ENCODE data around the gene ZNF519. TPM values are rescaled to one million over a fixed set of nuclear protein-coding genes. Genes with fewer than 3 reads are reported as not detected.

The ZNF519 gene
- total RNA-seq, 1 donor from 2014 or later, result 5.2 TPM

DNA sequence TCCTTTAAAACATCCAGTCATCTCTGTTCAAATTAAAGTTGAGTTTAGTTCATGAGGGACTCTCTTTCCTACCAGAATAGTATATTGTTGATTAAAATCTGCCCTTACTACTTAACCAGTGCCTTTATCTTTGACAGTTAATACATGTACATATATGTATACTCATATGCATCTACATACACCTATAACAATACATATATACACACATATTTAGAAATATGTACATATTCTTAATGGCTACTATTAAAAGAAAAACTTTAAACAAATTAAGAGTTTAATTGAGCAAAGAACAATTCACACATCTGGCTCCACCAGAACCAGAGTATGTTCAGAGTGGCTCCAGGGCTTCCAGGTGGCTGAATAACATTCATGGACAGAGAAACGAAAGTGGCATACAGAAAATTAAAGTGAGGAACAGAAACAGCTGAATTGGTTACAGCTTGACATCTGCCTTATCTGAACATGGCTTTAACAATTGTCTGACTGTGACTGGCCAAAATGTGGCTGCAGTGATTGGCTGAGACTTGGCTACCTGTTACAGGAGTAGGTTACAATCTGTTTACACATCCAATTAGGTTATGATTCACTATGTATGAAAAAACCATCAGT lies 38.8 kb downstream of the ZNF519 start:
- Mint-ChIP-seq H3K4me1 (ENCODE audit: unreplicated experiment) (no peaks in the 10 kb centered on the region), H3K9me3 (ENCODE audit: unreplicated experiment) (peaks cover 9% of the 10 kb centered on the region)

DNA sequence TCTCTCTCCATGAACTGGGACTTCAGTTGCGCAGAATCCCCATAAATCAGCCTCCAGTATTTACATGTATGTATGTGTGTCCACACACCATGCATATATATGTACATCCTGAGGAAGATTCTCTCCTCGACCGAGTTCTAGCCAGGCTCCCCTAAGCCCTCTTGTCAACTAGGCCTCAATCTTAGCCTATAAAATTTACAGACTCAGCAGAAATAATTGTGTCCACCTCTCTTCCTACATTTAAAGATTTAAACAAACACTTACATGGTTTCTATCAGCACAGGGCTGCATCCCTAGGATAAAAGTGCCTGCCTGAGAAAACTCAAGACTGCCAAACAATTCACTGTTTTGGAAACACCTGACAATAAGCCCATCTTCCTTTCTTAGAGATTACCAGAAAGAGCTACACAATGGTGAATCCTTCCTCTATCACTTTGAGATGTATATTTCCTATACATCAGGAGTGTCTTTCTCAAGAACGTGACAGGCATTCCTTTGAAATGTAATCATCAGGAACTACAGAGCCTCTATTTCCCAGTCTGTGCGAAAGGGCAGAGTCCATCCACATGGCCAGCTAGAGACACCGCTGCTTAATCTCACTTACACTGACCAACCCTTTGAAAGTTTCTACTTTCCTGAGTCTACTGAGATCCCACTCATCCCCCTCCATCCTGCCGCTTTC lies 39.5 kb downstream of the ZNF519 start:
- peaks cover 4% of the 10 kb centered on the region for H3K36me3 Mint-ChIP-seq (ENCODE audit: unreplicated experiment)

More for the DNA sequence above, 38.8 kb downstream of the ZNF519 start:
- Mint-ChIP-seq H3K27ac (ENCODE audit: unreplicated experiment) (no peak overlapping the region), H3K4me3 (ENCODE audit: unreplicated experiment) (no peak overlapping the region), H3K27me3 (ENCODE audit: unreplicated experiment) (no peaks in the 10 kb centered on the region), H3K36me3 (ENCODE audit: unreplicated experiment) (peaks cover 4% of the 10 kb centered on the region)
- DNase-seq (ENCODE audit: extremely low spot score, unreplicated experiment), result no peak
- TF ChIP-seq, protein P1, sequence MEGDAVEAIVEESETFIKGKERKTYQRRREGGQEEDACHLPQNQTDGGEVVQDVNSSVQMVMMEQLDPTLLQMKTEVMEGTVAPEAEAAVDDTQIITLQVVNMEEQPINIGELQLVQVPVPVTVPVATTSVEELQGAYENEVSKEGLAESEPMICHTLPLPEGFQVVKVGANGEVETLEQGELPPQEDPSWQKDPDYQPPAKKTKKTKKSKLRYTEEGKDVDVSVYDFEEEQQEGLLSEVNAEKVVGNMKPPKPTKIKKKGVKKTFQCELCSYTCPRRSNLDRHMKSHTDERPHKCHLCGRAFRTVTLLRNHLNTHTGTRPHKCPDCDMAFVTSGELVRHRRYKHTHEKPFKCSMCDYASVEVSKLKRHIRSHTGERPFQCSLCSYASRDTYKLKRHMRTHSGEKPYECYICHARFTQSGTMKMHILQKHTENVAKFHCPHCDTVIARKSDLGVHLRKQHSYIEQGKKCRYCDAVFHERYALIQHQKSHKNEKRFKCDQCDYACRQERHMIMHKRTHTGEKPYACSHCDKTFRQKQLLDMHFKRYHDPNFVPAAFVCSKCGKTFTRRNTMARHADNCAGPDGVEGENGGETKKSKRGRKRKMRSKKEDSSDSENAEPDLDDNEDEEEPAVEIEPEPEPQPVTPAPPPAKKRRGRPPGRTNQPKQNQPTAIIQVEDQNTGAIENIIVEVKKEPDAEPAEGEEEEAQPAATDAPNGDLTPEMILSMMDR (IDR thresholded peaks at IDR 0.05), result no peak

DNA sequence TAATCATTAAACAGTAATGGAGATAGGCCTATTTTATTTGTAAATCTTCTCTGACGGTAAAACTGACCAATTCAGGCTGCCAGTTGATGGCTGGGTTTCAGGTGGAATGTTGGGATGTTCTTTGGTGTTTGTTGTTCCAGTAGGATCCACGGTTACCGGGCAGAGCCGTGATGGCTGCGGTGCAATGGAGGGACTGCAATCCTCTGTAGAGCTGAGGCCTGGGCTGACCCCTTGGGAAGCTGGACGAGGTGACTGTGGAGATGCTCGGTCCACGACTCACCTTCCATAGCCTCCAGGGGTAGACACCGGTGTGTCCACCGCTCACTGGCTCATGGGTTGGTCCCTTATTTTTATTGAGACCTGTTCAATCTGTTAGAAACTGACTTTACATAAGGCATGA lies 42.5 kb downstream of the ZNF519 start:
- TF ChIP-seq, protein P1 (IDR thresholded peaks at IDR 0.05), result no peak
- DNase-seq (ENCODE audit: extremely low spot score, unreplicated experiment), result no peak
- no peak overlapping the region for H3K27ac Mint-ChIP-seq (ENCODE audit: unreplicated experiment)
- peaks cover 4% of the 10 kb centered on the region for H3K9me3 Mint-ChIP-seq (ENCODE audit: unreplicated experiment)
- no peaks in the 10 kb centered on the region for H3K27me3 Mint-ChIP-seq (ENCODE audit: unreplicated experiment)
- no peak overlapping the region for H3K4me3 Mint-ChIP-seq (ENCODE audit: unreplicated experiment)
- H3K4me1 Mint-ChIP-seq (ENCODE audit: unreplicated experiment), result peaks cover 1% of the 10 kb centered on the region
- H3K36me3 Mint-ChIP-seq (ENCODE audit: unreplicated experiment), result no peaks in the 10 kb centered on the region

More for the DNA sequence above, 39.5 kb downstream of the ZNF519 start:
- H3K27me3 Mint-ChIP-seq (ENCODE audit: unreplicated experiment), result no peaks in the 10 kb centered on the region
- TF ChIP-seq, protein P1 (IDR thresholded peaks at IDR 0.05), result no peak
- no peak overlapping the region for H3K4me3 Mint-ChIP-seq (ENCODE audit: unreplicated experiment)
- no peak for DNase-seq (ENCODE audit: extremely low spot score, unreplicated experiment)
- H3K9me3 Mint-ChIP-seq (ENCODE audit: unreplicated experiment), result peaks cover 8% of the 10 kb centered on the region
- H3K4me1 Mint-ChIP-seq (ENCODE audit: unreplicated experiment), result no peaks in the 10 kb centered on the region
- H3K27ac Mint-ChIP-seq (ENCODE audit: unreplicated experiment), result no peak overlapping the region

DNA sequence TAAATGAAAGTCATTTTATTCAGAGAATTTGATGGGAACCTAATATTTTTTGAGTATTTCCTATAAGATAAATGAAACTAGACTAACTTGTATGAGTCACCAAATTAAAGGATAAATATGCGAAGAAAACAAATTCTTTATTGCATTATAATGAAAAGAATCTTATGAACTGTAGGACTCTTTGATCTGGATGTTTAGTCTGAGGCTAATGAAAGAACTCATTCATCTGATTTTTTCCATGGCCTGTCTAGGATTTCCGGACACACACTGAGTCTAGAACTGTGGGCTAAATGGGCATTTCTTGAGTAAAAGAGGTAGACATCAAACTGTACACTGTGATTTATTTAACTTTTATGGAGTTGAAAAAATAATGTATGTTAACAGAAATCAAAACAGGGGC lies 43.0 kb downstream of the ZNF519 start:
- H3K9me3 Mint-ChIP-seq (ENCODE audit: unreplicated experiment), result peaks cover 4% of the 10 kb centered on the region
- peaks cover 1% of the 10 kb centered on the region for H3K4me1 Mint-ChIP-seq (ENCODE audit: unreplicated experiment)
- no peak overlapping the region for H3K27ac Mint-ChIP-seq (ENCODE audit: unreplicated experiment)
- no peaks in the 10 kb centered on the region for H3K36me3 Mint-ChIP-seq (ENCODE audit: unreplicated experiment)
- H3K27me3 Mint-ChIP-seq (ENCODE audit: unreplicated experiment), result no peaks in the 10 kb centered on the region
- H3K4me3 Mint-ChIP-seq (ENCODE audit: unreplicated experiment), result no peak overlapping the region
- DNase-seq (ENCODE audit: extremely low spot score, unreplicated experiment), result no peak
- TF ChIP-seq, protein P1 (IDR thresholded peaks at IDR 0.05), result no peak

DNA sequence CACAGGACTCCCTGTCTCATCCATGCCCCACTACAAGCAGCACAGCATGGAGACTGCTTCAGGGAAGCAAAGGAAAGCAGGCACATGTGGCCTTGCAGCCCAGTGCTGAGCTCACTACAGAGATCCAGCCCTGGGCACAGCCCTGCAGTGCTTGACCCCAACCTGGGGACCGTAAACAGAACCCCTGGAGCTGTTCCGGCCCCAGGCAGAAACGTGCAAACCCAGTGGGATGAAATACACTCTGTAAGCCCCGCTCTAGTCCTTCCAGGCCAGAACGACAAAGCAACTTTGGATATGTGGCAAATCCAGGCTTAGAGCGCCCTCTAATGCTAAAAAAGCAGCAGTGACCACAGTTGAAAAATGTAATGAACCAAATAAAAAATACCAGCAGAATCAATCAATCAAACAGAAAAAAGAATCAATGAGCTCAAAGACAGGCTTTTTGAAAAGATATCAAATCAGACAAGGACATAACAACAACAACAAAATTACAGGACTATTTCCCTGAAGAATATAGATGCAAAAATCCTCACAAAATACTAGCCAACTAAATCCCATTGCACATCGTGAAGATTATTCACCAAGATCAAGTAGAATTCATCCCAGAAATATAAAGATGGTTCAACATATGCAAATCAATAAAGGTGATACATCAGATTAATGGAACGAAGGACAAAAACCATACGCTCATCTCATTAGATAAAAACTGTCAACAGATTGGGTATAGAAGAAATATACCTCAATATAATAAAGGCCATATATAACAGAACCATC lies 45.6 kb downstream of the ZNF519 start:
- no peak overlapping the region for H3K4me3 Mint-ChIP-seq (ENCODE audit: unreplicated experiment)
- DNase-seq (ENCODE audit: extremely low spot score, unreplicated experiment), result no peak
- TF ChIP-seq, protein P1 (IDR thresholded peaks at IDR 0.05), result peak; percentile 59
- peaks cover 4% of the 10 kb centered on the region for H3K9me3 Mint-ChIP-seq (ENCODE audit: unreplicated experiment)
- peaks cover 1% of the 10 kb centered on the region for H3K4me1 Mint-ChIP-seq (ENCODE audit: unreplicated experiment)
- no peaks in the 10 kb centered on the region for H3K36me3 Mint-ChIP-seq (ENCODE audit: unreplicated experiment)
- no peaks in the 10 kb centered on the region for H3K27me3 Mint-ChIP-seq (ENCODE audit: unreplicated experiment)
- no peak overlapping the region for H3K27ac Mint-ChIP-seq (ENCODE audit: unreplicated experiment)
